ENCODE data around the gene METTL25.

DNA sequence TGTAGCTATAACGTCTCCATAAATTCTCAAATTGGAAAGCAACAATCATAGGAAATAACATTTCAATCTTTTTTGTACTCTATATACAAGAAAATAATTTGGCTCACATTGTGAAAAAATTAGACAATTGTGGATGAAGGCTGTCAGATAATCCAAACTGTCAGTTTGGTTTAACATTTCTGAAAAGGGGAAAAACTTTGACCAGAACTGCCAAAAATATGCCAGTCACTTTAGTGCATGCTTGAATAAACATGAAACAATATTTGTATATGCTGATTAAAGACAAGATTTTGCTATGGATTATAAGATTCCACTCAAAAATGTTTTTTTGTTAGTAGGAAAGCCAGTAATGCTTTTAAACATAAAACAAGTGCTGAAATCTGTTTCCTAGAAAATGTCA is 39.1 kb upstream of the METTL25 start:
- TF ChIP-seq, protein P1, sequence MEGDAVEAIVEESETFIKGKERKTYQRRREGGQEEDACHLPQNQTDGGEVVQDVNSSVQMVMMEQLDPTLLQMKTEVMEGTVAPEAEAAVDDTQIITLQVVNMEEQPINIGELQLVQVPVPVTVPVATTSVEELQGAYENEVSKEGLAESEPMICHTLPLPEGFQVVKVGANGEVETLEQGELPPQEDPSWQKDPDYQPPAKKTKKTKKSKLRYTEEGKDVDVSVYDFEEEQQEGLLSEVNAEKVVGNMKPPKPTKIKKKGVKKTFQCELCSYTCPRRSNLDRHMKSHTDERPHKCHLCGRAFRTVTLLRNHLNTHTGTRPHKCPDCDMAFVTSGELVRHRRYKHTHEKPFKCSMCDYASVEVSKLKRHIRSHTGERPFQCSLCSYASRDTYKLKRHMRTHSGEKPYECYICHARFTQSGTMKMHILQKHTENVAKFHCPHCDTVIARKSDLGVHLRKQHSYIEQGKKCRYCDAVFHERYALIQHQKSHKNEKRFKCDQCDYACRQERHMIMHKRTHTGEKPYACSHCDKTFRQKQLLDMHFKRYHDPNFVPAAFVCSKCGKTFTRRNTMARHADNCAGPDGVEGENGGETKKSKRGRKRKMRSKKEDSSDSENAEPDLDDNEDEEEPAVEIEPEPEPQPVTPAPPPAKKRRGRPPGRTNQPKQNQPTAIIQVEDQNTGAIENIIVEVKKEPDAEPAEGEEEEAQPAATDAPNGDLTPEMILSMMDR (conservative IDR thresholded peaks at IDR 0.05): no peak
- no peak for TF ChIP-seq ZFX (IDR thresholded peaks at IDR 0.05)

Data from C4-2B (cell line).